ENCODE data around the gene ABCC1. TPM values are rescaled to one million over a fixed set of nuclear protein-coding genes. Genes with fewer than 3 reads are reported as not detected.

The ABCC1 gene
- total and polyA plus RNA-seq, 2 donors from 2014 or later, result 4.6 to 29.7 TPM

DNA sequence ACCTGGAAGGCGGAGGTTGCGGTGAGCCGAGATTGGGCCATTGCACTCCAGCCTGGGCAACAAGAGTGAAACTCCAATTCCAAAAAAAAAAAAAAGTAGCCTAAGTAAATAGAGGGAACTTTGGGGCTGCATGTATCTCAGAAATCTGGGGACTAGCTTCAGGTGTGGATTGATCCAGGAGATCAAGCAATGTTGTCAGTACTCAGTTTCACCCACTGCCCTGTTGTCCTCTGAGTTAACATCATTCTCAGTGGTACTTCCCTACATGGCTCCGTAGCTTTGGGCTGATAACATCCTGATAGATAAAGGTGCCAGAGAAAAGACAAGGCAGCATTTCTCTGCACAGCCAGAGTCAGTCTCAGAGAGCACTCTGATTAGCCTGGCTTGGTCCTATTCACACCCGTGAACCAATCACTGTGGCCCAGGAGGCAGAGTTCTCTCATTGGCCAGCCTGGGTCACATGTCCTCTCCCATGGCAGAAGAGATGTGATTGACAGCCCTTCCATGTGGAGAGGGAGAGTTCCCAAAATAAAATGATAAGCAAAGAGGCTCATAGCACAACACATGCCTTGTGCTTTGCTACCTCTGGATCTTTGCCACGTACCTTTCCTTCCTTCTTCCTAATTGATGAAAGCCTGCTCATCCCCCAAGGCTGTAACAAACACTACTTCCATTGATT lies 99.6 kb downstream of the ABCC1 start:
- H3K4me3 ChIP-seq (ENCODE audit: low read length in 3 of 3), result no peak overlapping the region
- TF ChIP-seq, protein P1, sequence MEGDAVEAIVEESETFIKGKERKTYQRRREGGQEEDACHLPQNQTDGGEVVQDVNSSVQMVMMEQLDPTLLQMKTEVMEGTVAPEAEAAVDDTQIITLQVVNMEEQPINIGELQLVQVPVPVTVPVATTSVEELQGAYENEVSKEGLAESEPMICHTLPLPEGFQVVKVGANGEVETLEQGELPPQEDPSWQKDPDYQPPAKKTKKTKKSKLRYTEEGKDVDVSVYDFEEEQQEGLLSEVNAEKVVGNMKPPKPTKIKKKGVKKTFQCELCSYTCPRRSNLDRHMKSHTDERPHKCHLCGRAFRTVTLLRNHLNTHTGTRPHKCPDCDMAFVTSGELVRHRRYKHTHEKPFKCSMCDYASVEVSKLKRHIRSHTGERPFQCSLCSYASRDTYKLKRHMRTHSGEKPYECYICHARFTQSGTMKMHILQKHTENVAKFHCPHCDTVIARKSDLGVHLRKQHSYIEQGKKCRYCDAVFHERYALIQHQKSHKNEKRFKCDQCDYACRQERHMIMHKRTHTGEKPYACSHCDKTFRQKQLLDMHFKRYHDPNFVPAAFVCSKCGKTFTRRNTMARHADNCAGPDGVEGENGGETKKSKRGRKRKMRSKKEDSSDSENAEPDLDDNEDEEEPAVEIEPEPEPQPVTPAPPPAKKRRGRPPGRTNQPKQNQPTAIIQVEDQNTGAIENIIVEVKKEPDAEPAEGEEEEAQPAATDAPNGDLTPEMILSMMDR (IDR thresholded peaks at IDR 0.05; ENCODE audit: borderline replicate concordance, extremely low read depth, insufficient read depth), result no peak
- peaks cover 2 to 16% (median 14%) of the 10 kb centered on the region in 3 donors for H3K36me3 ChIP-seq (ENCODE audit: control insufficient read depth in 2 of 3, insufficient read depth in 3 of 3, low read length in 3 of 3)
- H3K9me3 ChIP-seq (ENCODE audit: control insufficient read depth in 2 of 3, insufficient read depth in 1 of 3, low read length in 3 of 3), result no peaks in the 10 kb centered on the region
- FAIRE-seq (no peak), DNase-seq (no peak)
- no peaks in the 10 kb centered on the region for H3K4me1 ChIP-seq (ENCODE audit: control insufficient read depth in 2 of 3, insufficient read depth in 2 of 3, low read depth in 1 of 3, low read length in 3 of 3)
- no peak overlapping the region for H3K27ac ChIP-seq (ENCODE audit: low read depth in 2 of 2, low read length in 2 of 2)
- intact Hi-C loops (cut with DNase I), result no loop called here
- no peaks in the 10 kb centered on the region for H3K27me3 ChIP-seq (ENCODE audit: control insufficient read depth, insufficient read depth, low read length)
- H3K9ac ChIP-seq (ENCODE audit: low read length in 3 of 3), result no peak overlapping the region

DNA sequence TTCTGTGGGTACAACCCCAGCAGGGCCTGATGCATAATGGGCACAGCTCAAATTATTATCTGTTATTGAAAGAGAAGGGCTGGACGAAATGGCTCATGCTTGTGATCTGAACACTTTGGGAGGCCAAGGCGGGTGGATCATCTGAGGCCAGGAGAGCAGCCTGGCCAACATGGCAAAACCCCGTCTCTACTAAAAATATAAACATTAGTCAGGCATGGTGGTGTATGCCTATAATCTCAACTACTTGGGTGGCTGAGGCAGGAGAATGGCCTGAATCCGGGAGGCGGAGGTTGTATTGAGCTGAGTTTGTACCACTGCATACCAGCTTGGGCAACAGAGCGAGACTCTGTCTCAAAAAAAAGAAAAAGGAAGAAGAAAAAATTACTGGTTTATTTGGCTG lies 100.7 kb downstream of the ABCC1 start:
- Histone ChIP-seq H3K9me3 (ENCODE audit: control insufficient read depth in 2 of 3, insufficient read depth in 1 of 3, low read length in 3 of 3) (no peaks in the 10 kb centered on the region), H3K27me3 (ENCODE audit: control insufficient read depth, insufficient read depth, low read length) (no peaks in the 10 kb centered on the region), H3K4me3 (ENCODE audit: low read length in 3 of 3) (no peak overlapping the region), H3K27ac (ENCODE audit: low read depth in 2 of 2, low read length in 2 of 2) (no peak overlapping the region), H3K36me3 (ENCODE audit: control insufficient read depth in 2 of 3, insufficient read depth in 3 of 3, low read length in 3 of 3) (peaks cover 2 to 16% (median 14%) of the 10 kb centered on the region in 3 donors), H3K9ac (ENCODE audit: low read length in 3 of 3) (no peak overlapping the region), H3K4me1 (ENCODE audit: control insufficient read depth in 2 of 3, insufficient read depth in 2 of 3, low read depth in 1 of 3, low read length in 3 of 3) (no peaks in the 10 kb centered on the region)
- intact Hi-C loops (cut with DNase I), result no loop called here
- FAIRE-seq (no peak), DNase-seq (no peak)
- TF ChIP-seq, protein P1 (IDR thresholded peaks at IDR 0.05; ENCODE audit: borderline replicate concordance, extremely low read depth, insufficient read depth), result no peak

DNA sequence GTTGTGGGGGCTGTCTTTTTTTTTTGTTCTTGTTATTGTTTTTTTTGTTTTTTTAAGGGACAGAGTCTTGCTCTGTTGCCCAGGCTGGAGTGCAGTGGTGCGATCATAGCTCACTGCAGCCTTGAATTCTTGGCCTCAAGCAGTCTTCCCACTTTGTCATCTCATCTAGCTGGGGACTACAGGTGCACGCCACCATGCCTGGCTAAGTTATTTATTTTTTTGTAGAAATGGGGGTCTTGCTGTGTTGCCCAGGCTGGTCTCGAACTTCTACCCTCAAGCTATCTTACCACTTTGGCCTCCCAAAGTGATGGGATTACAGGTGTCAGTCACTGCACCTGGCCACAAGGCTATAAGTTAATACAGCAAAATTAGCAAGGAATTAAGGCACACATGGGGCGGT lies 101.7 kb downstream of the ABCC1 start:
- intact Hi-C loops (cut with DNase I), result no loop called here
- DNase-seq, result no peak
- H3K27me3 ChIP-seq (ENCODE audit: control insufficient read depth, insufficient read depth, low read length), result no peaks in the 10 kb centered on the region
- TF ChIP-seq, protein P1 (IDR thresholded peaks at IDR 0.05; ENCODE audit: borderline replicate concordance, extremely low read depth, insufficient read depth), result no peak
- H3K4me1 ChIP-seq (ENCODE audit: control insufficient read depth in 2 of 3, insufficient read depth in 2 of 3, low read depth in 1 of 3, low read length in 3 of 3), result no peaks in the 10 kb centered on the region
- no peak overlapping the region for H3K4me3 ChIP-seq (ENCODE audit: low read length in 3 of 3)
- H3K9ac ChIP-seq (ENCODE audit: low read length in 3 of 3), result no peak overlapping the region
- H3K9me3 ChIP-seq (ENCODE audit: control insufficient read depth in 2 of 3, insufficient read depth in 1 of 3, low read length in 3 of 3), result no peaks in the 10 kb centered on the region
- H3K27ac ChIP-seq (ENCODE audit: low read depth in 2 of 2, low read length in 2 of 2), result no peak overlapping the region
- H3K36me3 ChIP-seq (ENCODE audit: control insufficient read depth in 2 of 3, insufficient read depth in 3 of 3, low read length in 3 of 3), result peaks cover 2 to 9% (median 8%) of the 10 kb centered on the region in 3 donors
- FAIRE-seq, result no peak

Measured in kidney (tissue), 14 donors.